HG02678 (cell line): ENCODE results near the gene GTF3C5.
"Not testable (repeated sequence)": the region's sequence is repeated elsewhere in the genome, so short reads cannot be mapped to it uniquely, and the experiment has no call there.

Source experiments
- ATAC-seq: cut with Tn5 transposase; IDR thresholded peaks from one replicate; pipeline ENCODE4 v1.9.1; 2021; ENCODE audit warnings: mild to moderate bottlenecking, moderate library complexity; ENCODE audit not compliant: unreplicated experiment

The GTF3C5 gene

GRCh38 chr9:133087429-133088145 is 56.8 kb downstream of the GTF3C5 start:
- ATAC-seq, result no peak

GRCh38 chr9:133088146-133088750 is 57.5 kb downstream of the GTF3C5 start:
- ATAC-seq, result no peak

GRCh38 chr9:133088756-133089155 is 58.0 kb downstream of the GTF3C5 start:
- no peak for ATAC-seq

GRCh38 chr9:133089271-133089671 is 58.5 kb downstream of the GTF3C5 start:
- ATAC-seq, result no peak

GRCh38 chr9:133090187-133090586 is 59.4 kb downstream of the GTF3C5 start:
- ATAC-seq, result no peak

- no peak for ATAC-seq
These were observed 60.1 kb downstream of the GTF3C5 start for GRCh38 chr9:133090752-133091385.

GRCh38 chr9:133094351-133094750 is 63.6 kb downstream of the GTF3C5 start:
- ATAC-seq, result not testable (repeated sequence)

- ATAC-seq, result no peak
These were observed 64.1 kb downstream of the GTF3C5 start for GRCh38 chr9:133094842-133095393.

- ATAC-seq, result no peak
These were observed 67.4 kb downstream of the GTF3C5 start for GRCh38 chr9:133098104-133098754.

GRCh38 chr9:133098871-133099270 is 68.1 kb downstream of the GTF3C5 start:
- no peak for ATAC-seq

- ATAC-seq, result no peak
These were observed 69.1 kb downstream of the GTF3C5 start for GRCh38 chr9:133099726-133100505.

GRCh38 chr9:133100506-133101355 is 69.9 kb downstream of the GTF3C5 start:
- ATAC-seq, result no peak

- no peak for ATAC-seq
These were observed 70.8 kb downstream of the GTF3C5 start for GRCh38 chr9:133101356-133102189.

GRCh38 chr9:133102190-133103021 is 71.6 kb downstream of the GTF3C5 start:
- ATAC-seq, result no peak

GRCh38 chr9:133103183-133103986 is 72.6 kb downstream of the GTF3C5 start:
- ATAC-seq, result no peak

GRCh38 chr9:133103987-133104505 is 73.2 kb downstream of the GTF3C5 start:
- ATAC-seq, result no peak
